ENCODE results near the gene CA10.

- TF ChIP-seq CTCF (IDR thresholded peaks at IDR 0.05; ENCODE audit: low read depth, low read length, poor library complexity, severe bottlenecking), result no peak
- TF ChIP-seq EZH2phosphoT487 (IDR thresholded peaks at IDR 0.05; ENCODE audit: borderline replicate concordance, low read length), result no peak
These were observed 132.4 kb downstream of the CA10 start for GRCh38 chr17:52026075-52026474.

Measured in DOHH2 (cell line).